Measurements from ENCODE around the gene ARID5A.

ARID5A gene

DNA sequence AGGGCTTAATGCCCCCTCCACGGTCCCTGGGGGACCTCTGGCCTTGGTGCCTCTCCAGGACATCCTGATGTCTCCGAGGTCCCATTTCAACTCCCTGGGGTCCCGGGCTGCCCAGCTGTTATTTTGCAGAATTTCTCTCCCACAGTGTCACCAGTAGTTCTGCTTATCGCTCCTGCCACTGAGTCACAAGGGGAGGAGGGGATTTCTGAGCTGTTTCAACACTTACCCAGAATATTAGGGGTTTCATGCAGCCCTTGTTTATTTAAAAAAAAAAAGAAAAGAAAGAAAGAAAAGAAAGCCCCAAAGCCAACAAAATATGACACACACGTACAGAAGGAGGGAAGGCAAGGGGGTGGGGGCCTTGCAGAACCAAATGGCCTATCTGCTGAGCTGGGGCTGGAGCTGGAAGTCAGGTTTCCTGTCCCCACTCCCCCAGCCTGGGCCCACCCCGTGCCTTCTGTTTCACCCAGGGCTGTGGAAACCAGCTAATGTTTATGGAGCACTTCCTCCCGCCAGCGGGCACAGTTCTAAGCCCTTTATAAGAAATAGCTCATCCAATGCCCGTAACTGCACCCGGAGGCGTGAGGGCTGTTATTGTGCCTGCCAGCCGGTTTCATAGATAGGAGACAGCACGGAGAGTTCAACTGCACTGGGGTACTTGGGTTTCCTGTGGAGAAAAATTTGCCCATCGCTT lies 8.4 kb upstream of the ARID5A start:
- DNase-seq = peak in 1 of 2 donors; percentile 45

DNA sequence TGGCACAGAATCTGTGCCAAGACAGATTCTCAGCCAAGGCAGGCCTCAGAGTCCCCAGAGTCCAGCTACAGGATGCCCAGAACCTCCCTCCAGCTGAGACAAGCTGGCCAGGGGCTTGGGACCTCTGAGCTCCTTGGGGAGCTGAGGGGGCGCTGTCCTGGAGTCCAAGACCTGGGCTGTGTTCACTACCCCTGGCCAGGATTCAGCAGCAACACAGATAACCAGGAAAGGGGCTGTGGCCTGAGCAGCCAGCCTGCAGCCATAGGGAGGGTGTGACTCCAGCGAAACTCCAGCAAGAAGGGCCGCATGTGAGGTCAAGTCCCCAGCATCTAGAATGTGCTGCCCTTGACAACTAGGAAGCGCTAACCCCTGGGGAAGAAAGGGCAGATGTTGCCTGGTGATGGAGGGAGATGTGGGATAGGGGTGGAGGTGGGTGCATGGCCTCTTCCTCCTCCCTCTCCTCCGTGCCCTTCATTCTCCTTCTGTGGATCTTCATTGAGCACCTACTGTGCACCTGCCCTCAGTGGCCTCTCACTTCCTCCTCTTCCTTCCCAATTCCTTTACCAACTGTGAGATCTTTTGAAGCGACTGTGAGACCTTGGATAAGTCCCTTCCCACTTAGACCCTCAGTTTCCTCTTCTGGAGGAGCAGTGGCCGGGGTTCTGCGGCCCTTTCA lies 7.7 kb upstream of the ARID5A start:
- DNase-seq = no peak

DNA sequence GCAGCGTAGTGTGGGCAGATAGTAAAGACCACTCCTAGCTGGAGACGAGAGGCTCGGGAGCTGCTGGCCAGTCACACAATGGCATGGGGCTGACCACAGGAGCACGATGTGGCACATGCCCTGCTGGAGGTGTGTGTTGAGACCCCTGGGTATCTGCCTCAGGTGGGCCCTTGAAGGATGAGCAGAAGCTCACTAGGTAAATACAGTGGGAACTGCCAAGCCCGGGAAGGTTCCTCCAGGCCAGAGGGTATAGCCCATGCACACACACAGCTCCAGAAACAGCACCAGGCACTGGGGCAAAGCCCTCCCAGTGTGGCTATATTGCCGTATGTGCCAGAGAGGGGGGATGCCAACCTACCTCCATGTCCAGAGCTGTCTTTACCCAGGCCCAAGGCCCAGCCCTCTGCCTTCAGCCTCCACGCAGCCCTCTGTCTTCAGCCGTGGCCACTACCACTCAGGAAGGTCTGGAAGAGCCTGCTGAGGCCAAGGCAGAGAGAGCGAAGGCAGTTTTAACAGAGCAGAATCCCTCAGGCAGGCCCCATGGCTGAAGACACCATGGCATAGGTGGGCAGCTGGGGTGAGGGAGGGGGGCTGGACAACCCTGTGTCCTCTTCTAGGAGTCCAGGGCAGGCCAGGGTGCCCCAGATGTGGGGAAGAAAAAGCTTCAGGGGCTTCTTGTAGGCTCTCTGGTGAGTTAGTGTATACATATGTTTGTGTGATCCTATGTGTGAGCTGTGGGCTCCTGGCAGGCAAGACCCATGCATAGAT lies 7.0 kb upstream of the ARID5A start:
- no peak for DNase-seq

DNA sequence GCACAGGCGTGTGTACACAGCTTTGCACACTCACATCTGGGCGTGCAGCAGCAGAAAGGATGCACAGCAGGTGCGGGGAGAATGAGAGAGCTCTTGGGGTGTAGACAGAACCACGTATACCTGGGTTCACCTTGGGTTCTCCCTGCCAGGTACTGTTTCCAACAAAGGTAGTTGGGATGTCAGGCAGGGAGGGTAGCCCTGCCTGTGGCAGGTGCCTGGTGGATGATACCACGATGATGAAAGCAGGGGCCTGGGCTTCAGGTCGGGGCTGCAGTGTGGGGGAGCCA lies 6.5 kb upstream of the ARID5A start:
- DNase-seq = no peak

DNA sequence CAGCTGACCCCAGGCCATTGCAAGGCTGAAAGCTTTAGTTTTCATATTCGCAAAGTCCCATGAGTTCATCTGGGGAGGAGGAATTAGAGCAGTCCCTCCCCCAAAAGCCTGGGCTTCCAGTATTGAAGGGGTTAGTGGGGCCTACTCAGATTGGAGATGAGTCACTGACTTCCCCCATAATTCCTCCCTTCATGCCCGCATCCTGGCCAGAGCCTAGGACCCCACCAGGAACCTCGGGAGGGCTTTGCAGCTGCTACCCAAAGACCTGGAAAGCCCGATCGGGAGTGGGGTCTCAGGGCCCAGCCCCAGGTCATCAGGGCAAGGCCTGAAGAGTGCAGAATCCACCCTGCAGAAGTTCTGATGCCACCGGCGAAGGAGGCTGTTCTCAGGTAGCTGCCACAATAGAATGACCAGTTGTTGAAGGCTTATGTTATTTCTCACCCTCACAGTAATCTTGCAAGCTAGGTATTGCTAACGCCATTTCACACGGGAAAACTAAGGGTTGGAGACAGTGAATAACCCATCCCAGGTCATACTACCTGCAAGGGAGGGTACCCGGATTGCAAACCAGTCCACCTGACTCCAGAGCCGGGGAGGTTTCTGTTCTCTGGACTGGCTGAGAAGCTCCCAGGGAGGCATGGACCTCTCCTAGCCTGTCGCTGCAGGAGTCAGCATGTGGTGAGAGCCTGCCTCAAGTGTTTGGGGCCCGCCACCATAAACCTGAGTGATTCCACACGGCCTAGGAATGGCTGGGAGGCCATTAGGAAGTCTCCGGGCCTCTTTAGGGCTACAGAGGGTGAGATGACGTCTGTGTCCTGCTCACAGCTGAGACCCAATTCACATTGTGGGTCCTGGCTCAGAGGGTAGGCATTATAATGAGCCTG lies 5.8 kb upstream of the ARID5A start:
- no peak for DNase-seq

DNA sequence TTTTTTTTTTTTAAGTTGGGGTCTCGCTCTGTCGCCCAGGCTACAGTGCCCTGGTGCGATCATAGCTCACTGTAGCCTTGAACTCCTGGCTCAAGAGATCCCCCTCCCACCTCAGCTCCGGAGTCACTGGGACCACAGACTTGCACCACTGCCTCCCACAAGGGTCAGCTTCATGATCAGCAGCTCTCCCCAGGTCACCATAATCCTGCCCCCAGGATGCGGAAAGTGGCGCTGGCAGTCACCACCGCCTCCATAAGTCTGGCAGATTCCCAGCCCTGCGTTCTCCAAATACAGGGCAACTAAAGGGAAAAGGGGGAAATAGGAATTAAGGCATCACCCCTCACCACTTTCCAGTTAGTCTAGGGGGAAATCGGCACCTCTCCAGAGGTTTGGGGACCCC lies 5.2 kb upstream of the ARID5A start:
- no peak for DNase-seq

DNA sequence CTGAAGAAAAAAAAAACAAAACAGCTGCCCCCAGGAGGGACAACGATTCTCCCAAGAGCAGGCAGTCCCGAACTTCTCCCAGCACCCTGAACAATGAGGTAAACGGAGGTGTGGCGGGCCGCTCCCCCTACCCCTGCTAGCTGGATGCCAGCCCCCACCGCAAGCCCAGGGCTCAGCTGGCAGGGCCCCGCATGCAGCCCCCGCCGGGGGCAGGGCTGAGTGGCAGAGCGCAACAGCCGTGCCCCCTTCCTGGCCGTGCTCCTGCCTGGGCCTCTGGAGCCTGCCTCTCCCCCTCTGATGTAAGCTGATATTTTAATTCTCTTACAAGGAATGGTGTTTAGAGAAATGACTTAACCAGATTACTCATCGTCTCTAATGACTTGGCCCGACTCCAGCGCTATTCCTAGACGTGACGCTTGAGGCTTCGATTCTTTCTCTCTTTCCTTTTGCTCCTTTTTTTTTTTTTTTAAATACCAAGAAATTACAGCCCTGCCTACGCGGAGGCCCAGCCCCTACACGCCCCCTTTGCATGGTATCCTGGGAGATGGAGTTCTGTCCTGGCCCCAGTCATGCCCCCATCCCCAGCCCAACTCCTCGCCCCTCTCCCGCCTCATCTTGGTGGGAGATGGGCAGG lies 4.6 kb upstream of the ARID5A start:
- DNase-seq = peak in 1 of 2 donors; percentile 40

DNA sequence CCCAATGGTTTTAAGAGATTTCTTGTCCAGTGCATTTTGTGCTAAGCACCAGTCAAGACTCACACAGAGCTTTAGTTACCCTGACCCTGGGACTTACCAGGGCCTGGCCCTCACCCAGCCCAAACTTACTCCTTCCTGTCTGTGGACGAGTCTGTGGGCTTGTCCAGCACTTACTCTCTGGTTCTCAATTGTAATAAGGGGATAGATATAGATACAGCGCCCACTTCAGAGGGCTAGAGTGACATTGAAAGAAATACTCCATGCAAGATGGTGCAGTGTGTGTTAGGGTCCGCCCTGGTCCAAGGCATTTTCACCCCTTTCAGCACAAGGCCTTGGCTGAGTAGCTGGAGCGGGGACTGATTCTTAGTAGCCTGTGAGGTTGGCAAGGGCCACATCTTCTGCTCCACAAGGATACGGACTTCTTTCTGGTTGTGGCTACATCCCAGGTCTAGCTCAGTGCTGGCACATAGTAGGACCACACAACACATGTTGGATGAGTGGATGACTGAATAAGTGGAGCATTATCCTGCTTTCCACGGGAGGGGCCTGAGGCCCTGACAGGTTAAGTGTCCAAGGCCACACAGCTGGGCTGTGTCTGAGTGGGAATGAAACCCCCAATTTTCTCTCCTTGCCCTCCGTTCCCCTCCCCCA lies 3.8 kb upstream of the ARID5A start:
- no peak for DNase-seq

DNA sequence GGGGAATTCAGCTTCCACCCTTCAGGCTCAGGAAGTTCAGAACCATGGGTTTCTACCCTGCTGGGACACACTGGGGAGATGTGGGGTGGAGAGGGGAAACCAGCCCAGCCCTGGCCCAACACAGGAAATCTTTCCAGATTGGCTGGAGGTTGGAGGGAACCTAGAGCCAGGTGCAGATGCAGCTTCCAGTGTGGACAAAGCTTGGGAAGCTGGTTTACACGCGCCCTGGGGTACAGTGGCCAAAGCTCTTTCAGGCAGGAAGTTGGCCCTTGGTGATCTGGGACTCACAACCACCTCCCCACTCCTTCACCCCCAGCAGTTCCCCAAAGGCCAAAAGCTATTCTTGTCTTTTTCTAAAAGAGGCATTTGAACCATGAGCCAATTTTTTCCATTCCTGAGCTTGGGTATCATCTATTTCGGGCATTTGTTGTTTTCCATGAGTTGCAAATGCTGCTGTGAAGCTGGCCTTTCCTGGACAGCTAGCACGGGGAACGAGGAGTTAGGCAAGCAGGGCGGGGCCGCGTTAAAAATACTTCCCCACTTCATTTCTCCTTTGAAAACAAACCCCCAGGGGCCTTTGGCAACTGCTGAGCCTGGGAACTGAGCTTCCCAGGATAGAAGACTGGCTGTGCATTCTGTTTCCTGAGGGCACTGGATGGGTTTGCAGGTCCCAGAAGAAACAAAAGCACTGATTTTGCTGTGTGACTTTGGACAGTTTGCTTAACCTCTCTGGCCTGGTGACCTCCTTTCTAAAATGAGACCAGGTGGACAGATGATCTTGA lies 3.1 kb upstream of the ARID5A start:
- peak in 1 of 2 donors; percentile 22 for DNase-seq

DNA sequence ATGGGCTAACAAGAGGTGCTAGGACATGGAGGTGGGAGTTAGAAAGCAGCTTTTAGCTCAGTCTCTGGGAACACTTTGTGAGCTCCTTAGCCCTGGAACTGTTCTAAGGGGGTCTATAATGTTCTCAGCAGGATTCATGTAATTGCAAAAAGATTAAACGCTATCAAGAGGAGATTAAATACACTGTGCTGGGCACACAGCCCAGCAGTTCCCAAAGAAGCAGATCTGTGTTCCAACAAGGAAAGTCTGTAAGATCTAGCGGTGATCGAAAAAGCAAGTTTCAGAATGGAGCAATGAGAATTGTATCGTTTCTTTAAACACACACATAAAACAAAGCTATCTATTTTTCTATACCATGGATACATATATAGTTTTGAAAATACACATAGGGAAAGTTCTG lies 2.4 kb upstream of the ARID5A start:
- no peak for DNase-seq

DNA sequence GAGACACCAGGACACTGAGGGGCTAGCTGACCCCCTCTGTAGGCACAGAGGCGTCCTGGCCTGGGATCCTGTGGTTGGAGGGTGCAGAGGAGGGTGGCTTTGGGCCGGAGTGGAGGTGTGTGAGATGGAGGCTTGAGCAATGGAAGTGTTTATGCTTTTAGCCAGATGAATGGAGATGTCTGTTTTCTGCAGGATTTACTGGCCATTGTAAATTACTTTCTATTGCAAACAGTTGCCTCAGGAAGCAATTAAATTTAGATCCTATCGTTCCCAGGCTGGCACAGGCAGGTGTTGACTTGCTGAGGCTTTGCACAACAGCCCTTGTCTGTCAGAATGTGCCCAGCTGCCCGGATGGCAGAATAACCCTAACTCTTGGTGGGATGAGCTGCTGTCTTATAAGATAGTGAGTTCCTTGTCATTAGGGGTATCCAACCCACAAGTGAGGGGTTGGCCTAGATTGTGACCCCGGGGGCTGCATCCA lies 1.8 kb upstream of the ARID5A start:
- DNase-seq = no peak

DNA sequence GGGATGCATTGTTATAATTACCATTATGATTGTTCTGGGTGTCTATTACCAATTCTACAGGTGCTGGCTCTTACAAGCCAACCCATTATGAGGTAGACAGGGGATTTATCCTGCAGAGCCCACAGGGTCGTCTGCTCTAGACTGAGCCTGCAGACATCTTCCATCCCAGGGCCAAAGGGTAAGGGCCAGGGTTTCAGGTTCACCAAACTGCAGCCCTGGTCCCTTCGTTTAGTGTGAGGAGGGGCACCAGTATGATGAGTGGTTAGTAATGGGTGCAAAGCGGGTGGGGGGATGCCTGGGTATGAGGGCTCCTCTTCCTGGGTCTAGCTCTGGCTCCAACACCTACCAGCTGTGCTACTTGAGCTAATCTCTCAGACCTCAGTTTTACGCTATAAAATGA lies 1.2 kb upstream of the ARID5A start:
- no peak for DNase-seq

DNA sequence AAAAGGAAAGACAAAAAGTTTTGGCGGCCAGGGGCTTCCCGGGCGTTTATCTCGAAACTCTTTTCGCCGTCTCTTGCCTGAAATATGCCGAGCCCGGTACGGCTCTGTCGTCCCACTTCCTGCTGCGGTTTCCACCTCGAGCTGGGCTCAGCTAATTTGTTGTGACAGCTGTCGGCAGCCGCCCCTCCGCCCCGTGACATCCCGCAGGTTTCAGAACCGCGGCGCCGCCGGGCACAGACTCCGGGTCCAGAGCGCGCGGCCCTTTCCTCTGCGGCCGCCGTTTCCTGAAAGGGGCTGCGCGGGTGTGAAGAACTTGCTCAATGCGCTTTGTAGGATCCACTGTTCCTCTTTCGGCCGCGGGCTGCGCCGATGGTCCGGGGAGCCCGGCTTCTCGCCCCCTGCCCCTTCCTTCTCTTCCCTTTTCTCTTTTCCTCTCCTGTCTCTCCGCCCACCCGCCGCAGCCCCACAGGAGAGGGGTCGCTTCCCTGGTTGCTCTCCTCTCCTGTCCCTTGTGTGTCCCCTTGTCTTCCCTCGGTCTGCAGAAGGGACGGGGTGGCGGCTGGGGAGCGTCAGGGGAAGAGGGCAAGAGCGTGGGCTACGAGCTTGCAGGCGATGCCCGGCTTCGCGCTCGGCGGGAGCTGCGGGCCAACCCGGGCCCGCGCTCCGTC lies 648 bp downstream of the ARID5A start:
- peak in 1 of 2 donors; percentile 37 for DNase-seq

DNA sequence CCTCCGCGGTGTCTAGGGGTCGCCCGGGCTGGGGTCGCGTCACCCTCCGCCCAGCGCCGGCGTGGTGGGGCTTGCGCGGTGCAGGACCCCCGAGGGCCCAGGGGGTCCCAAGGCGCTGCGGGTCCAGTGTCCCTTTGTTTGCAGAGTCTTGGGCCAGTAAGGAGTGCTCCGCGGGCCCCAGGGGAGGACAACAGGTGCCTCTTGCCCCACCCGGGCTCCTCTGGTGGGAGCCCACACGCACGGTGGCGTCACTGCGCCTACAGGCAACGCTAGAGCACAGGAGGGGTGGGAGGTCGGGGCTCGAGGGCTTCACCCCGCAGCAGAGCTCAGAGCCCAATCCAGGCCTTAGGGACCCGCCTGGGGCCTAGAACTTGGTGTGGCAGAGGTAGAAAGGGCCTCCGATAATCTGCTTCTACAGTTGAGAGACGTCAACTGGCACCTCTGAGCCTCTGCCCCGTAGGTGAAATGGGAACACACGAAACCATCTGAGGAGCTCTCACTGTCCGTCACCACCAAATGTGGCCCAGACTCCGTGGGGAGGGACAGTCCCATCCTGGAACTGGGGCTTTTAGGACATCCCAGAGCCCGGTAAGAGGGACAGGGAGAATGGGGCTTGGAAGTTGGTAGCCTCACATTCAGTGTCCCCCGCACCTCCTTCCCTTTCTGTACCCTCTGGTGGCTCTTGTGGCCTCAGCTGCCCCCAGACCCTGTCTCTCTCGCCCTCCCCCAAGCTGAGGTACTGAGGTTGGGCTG lies 1.4 kb downstream of the ARID5A start:
- no peak for DNase-seq

DNA sequence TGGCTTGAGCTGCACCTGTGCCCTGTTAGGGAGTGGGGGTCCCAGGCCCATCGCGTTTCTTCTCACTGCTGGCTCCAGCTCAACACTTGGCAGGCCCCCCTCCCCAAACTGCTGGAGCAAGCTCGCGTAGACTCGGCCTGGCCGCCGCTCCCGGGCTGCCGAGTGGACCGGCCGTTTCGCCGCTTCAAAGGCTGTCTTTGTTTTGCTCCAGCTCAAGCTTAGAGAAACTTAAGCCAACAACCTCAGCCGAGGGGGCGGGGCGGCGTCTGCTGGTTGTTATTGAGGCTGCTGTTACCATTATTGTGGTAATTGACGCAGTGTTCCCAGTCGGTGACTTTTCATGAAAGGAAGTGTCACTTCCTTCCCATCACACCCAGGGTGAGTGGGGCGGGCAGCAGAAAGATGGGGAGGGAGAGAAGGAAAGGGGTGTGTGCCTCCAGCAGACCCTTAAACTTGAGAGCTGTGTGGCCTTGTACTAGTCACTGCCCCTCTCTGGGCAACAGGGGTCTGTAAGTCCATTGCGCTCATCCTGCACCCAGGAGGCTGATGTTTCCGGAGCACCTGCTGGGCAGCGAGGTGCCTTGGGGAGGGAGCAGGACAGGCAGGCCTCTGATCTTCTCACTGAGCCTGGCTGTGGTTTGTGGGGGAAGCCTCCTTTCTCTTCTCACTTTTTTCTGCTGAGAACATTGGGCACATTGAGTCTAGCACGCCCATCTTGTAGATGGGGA lies 2.1 kb downstream of the ARID5A start:
- peak; percentile 57 to 78 for DNase-seq

DNA sequence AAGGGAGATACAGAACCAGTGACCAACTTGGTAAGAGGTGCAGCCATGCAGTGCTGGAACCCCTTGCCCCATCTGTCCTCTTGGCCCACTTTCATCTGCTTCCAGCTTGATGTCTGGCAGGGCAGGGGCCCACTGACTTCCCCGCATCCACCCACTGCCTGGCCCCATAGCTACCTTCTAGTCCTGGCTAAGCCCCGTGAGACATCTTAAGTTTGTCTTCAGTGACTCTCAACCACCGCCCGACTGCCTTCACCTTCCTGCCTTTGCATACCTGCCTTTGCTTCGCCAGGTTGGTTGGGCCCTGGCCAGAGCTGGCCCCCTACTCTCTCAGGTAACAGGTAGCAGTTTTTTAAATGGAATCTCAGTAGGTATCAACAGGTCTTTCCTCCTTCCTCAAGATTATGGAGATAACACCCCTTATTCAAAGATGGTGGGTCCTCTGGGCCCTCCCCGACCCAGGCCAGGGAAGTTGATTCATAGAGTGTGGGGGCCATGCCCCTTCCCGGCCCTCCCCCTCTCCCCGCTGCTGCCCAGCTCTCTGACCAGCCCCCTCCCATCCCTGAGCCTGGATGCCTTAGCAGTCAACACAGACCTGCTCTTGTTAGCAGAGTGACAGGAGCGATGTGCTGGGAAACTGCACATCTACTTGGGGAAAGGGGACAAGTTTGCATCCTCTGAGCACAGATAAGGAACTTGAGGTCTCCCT lies 2.8 kb downstream of the ARID5A start:
- DNase-seq = no peak

DNA sequence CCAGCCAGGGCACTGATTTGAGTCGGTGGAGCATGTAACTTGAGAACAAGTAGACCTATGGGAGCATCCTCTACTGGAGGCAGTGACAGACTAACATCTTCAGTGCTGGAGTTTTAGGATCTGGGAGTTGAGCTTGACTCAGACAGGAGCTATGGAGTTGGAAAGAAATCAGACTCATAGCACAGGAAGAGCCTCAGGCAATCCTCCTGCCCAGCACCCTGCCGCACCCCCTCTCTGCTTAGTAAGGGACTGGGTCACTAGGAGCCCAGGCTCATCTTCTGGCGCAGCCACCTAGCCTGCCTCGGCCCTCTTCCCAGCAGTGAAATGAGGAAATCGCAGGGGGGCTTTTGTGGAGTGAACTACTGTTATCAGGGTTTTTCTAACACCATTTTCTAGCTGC lies 3.6 kb downstream of the ARID5A start:
- DNase-seq = no peak

DNA sequence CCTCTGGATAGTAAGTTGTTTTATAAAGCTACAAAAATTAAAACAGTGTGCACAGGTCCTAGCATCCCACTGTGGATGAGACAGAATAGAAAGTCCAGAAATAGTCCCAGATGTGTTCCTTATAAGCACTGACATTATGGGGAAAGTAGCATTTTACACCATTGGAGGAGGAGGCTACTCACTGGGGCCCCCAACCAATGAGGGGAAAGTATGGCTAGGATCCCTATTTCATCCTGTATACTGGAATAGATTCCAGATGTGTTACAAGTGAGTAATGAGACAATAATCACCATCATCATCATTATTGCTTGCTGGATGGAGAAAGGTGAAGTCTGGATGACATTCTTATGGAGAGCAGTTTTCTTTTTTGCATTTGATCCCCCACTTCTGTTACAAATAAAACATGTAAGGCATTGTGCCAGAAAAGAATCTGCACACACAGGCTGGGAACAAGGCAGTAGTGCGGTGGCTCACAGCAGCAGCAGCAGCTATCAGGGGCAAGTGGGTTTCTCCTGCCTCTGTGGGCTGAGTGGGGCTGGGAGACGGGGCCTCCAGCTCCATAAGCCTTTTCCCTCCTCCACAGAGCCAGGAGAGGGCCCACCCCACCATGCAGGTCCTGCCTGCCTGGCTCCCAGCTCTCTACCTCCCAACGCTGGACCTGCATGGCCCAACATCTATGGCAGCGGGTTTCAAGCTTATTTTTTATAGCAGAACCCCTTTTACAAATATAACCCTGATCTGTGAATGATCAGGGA lies 5.0 kb downstream of the ARID5A start:
- DNase-seq = no peak

All from hippocampal formation (tissue), 2 donors.